HG02610 (cell line): ENCODE data around the gene CDH10.

Source experiments
- ATAC-seq: cut with Tn5 transposase; IDR thresholded peaks from one replicate; pipeline ENCODE4 v1.9.1; 2021; ENCODE audit warnings: mild to moderate bottlenecking, moderate library complexity; ENCODE audit not compliant: unreplicated experiment

Gene CDH10

DNA sequence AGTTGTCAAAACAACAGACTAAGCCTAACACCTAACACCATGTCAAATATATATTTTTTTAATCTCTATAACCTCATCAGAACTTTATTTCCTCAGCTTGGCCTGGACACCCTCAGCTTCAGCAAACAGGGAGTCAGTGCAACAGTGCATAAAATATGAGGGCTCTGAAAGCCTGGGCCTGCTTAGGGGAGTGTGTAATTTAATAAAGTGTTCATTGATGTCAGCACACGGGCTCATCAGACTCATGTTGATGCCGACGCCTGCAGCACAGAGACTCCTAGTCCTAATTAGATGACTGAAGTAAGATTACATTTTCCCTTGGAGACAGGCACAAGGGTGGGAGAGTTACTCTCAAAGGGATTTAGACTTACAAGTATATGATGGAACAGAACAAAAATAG is 37.8 kb downstream of the CDH10 start:
- ATAC-seq, result no peak

DNA sequence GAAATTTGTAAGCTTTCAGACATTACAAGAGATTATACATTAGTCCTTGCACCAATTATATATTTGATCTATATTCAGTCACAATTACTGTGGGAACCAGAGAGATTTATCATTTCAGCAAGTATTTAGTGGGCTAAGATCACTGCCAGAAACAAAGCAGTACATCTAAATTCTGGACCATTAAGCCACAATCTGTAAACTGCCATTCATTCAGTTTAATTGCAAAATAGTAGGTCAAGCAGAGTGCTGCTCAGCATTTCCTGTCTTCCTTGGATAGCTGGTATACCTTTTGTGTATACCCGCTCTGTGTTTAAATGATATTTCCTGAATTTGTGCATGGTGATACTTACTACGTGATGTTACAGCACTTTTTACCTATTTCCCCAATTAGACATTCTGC is 42.6 kb downstream of the CDH10 start:
- ATAC-seq, result no peak

DNA sequence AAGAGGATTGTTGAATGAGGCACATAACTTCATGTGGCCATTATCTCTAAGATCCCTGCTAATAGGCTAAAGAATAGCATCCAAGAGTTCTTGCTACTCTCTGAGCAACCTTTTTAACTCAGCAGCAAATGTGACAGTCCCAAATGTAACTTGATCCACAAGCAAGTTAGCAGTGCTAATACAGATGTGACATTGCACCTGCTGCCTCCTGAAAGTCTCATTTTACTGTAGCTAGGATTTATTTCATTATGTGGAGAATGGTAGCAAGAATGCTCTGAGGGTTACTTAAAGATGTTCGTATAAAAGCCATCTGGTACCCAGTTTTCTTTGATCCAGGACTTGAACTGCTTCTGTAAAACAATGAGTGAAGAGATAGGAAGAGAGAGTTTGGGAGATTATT is 45.8 kb downstream of the CDH10 start:
- ATAC-seq, result no peak

DNA sequence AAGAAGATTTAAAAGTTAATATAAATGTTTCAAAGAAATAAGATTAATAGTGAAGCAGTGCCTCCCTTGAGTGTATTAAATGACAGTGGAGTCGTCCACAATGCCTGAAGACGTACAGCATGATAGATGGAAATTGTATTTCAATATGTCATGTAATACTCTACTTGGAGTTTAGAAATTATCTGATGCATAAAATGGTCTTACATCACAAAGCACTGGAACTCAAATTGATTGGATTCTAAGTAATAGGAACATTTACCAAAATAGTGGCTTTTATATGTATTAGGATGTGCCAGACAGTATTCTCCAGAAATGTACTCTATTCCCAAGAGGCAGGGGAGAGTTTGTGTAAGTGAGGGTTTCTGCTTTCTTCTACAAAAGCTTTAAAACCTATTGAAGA is 49.4 kb downstream of the CDH10 start:
- no peak for ATAC-seq

DNA sequence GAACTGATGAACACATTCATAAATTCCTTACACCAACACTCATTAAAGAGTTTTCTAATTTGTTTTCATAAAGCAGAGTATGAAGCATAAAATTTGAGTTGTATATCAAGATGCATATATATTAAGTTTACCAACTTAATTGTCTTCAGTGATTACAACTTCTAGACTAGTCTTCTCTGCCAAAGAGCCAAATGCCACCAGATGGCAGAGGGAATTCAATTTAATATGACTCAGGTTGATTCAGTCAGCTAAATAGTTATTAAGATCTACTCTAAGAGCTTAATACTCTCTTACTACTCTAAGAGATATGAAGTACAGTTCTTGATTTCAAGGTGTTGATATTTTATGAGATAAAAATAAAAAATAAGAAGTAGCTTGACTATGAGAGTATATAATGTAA is 53.4 kb downstream of the CDH10 start:
- ATAC-seq, result no peak

DNA sequence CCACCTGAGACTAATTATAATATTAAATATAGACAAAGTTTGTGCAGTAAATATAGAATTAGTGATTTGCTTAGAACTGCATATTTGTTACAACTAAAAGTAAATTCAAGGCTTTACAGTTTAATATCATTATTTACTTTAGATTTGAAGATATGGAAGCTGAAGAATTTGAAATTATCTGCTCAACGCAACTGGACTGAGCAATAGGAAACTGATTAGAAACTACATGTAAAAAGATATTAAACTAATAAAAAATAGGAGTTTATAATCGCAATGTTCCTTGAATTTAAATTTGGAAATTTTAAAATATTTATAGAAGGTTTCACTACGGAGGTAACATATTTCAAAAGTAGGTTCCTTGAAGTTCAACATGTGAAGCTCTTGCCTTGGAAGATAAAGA is 55.2 kb downstream of the CDH10 start:
- ATAC-seq, result no peak

DNA sequence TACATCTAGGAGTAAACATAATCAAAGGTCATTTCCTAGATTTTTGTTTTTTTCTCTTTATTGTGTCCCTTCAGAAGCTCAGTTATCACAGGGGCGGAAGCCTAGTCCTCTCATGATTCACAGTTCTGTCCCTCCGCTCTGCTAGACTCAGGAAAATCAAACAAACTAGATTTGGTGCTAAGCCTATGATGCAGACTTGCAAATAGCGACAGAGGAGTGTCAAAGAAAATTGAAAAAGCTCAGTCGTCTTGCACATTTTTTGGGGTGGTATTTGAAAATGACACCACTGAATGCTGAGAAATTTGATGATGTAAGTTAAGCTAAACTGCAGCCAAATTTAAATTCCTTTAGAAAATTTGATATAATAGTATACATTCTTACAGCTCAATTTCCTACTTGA is 59.0 kb downstream of the CDH10 start:
- ATAC-seq, result no peak

DNA sequence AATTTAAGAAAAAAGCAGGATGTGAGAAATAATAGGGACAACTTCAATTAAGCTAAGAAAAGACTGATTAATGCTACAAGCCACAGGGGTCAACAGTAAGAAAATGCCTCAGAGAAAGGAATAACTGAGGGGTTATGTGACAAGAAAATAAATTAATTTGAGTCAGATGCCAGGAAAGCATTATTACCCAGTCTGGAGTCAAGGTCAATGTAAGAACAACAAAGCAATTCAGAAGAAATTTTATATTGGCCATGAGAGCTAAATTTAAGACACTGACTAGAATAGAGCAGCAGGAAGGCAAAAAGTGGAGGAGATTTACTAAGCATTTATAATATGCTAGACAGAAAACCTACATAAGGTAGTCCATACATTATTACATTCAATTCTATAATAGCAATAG is 73.5 kb downstream of the CDH10 start:
- no peak for ATAC-seq

DNA sequence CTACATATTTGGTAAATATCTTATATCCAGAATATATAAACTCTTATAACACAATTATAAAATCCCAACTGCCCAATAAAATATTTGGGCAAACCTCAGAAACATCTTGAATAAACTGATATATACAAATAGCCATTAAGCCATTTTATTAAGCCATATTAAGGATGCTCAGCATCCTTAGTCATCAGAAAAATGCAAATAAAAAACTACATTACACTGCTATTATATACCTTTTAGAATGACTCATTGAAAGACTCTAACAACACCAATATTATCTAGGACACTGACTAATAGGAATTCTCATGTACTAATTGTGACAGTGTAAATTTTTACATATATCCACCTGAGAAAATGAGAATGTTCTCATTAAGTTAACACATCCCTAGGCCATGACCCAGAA is 77.8 kb downstream of the CDH10 start:
- ATAC-seq, result no peak

DNA sequence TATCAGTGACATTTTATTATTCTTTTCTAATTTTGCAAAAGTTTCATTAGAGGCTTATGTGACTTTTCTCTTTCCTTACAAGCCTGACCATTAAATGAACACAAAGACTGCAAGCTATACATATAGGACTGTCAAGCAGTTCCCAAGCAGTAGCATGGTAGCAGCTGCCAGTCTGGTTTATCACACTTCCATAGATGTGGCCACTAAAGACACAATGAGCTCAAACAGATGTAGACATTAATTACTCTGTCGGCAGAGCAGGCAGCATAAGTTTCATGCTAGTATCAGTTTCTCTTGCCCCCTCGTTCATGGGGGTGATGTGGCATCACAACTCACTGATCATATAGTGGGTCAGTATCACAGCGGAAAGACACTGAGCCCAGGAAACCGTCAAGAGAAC is 89.5 kb downstream of the CDH10 start:
- ATAC-seq, result no peak

DNA sequence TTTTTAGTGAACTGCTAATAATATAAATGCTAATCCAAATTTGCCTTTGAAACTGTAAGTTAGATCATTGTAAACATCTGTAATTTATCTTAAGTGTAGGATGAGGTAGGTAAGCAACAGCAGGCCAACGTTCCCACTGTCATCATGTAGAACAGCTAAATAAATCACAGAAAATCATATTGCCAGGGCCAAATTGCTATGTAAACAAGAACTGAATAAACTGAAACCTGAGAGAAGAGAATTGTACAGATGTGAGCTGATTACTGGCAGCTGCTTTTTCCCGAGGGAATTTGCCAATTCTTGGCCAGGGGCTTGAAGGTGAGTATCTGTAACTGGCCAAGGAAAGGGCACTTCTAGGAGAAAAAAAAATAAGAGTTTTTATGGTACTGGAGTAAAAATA is 97.6 kb downstream of the CDH10 start:
- ATAC-seq, result no peak

DNA sequence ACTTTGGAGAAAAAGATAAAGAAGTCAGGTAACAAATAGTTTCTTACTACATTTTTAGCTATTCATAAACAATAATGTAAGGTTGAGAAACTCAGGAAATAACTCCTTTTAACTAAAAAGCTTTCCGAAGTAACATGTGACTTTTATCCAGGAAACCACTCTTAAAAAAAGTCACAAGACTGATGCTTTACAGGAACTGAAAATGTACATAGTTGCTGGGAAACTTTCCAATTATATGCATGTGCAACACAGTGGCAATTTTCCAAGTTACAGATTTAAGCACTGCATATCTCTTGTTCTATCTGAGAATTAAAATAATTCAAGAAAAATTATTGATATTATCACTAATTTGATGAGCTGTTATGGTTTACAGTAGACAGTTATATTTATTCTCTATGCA is 105.2 kb downstream of the CDH10 start:
- ATAC-seq, result no peak

DNA sequence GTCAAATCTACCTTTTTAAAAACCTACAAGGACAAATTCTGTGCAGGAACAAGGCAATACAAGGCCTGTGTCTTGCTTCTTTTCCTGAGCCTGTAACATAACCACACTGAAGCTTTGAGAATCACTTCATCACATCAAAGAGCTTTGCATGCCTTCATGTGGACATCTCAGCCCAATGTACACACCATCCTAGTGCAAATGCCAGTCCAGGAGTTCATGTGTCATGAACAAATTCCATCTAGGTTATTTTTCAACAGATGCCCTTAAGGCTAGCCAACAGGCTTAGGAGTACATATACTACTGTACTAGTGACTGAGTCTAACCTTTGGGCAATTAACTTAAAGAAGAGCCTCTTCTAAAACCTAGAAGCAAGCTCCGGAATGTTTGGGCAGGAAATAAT is 106.4 kb downstream of the CDH10 start:
- no peak for ATAC-seq

DNA sequence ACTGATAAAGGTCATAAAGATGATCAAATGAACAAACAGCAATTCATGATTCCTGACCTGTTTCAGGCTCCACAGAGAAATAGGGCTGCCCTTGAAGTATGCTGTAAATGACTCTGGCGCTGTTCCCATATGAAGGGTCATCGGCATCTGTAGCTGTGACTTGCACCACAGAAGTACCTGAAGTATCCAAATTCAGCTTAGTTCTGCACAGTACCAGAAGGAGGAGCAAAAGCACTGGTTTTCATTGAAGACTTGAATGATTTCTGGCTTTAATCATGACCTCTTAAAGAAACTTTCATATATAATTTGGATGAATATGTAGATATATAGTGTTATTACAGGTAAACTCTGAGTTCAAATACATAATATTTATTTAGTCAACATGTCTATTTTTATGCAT is 109.1 kb downstream of the CDH10 start:
- no peak for ATAC-seq

DNA sequence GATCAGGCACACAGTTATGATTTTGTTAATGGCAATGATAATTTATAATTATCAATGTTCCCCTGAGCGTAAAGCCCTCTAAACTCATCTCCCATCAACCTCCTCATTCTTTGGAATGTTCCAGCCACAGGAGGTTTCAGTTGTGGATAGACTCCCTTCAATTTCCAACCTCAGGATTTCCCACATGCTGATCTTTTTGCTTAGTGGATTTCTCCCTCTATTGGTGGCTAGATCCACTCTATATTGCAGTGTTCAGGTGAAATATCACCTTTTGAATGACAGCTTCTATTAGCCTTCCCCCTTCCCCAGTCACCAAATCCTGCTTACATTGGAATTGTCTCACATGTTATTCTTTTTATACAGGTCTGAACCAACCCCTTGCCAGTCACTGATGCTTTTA is 113.9 kb downstream of the CDH10 start:
- no peak for ATAC-seq

DNA sequence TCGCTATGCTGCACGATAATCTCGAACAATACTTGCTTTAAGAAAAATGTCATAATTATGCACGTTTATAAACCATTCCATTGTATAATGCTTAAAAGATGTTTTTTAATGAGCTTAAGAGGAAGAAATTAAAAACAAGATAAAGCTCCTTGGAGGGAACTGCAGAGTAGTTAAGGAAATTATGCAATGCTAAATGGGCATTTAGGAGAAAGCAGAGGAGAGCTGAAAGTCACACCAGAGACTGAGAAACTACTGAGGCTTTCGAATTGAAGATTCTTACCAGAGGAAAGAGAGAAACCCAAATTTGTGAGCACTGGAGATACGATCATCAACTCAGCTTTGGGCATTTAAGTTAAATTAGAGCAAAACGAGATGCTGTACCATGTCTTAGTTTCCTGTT is 119.4 kb downstream of the CDH10 start:
- no peak for ATAC-seq

DNA sequence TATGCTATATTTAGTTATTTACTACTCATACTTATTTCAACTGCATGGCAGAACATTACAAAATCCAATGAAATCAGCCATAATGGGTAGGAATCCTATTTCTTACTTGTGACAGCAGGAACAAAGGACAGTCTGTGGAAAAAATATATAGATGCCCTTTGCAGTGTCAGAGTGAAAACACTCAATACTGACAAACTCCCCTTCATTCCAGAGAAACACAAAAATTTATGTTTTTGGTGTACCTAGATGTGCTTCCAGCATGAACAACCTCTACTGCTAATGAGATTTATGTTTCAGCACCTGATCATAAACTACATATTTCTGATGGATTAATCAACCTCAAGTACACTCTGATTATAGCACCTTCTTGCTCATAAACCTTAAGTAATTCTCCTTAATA is 132.4 kb downstream of the CDH10 start:
- no peak for ATAC-seq

DNA sequence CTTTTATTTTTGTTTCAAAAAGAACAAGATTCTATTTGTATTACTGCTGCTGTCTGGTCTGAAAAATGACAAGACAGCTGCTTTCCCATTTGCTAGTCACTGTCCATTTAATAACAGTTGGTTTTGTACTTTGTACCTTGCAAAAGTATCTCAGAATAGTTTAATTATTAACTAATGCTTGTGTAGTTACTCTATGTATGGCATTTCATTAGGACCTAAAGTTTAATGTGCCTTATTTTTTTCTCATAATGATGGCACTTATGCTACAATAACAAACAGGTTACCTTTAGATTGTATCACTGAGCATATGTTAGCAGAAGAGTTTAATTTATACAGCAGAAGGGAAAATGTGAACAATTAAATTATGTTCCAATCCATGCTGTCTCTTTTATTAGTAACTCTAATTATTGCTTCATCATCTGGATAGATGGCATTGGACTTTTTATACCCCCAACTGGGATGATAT is 134.2 kb downstream of the CDH10 start:
- no peak for ATAC-seq

DNA sequence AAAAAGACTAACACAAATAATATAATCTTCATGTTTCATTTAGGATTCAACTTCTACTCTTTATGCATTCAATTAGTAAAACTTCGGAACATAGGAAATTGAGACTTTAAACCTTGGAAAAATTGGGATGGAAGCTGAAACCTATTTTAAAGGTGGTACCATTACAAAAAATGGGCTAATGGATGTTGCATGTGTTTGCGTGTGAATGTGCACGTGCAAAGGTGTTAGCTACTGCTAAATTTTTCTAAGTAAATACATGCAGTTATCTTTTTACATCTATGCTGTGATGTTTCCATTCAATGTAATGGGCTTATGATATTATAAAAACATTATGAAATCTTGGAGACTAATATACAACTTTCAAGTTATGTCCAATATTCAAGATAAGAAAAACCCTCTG is 134.8 kb downstream of the CDH10 start:
- ATAC-seq, result no peak

DNA sequence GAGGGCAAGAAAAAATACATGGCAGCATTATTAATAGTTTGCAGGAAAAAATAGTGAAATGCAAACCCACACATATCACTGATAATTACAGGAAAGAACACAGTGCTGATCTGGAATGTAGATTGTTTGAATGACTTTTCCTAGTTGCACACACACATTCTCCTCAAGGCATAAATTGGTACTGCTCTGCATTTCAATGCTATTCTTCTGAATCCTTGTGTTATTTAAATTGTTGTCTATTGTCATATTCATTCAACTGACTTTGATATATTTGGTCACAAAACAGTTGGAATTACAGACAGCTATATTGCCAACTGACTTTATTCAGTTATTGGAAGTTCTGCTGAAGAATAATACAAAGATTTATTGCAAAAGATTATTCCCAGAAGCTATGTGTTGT is 139.5 kb downstream of the CDH10 start:
- ATAC-seq, result no peak

DNA sequence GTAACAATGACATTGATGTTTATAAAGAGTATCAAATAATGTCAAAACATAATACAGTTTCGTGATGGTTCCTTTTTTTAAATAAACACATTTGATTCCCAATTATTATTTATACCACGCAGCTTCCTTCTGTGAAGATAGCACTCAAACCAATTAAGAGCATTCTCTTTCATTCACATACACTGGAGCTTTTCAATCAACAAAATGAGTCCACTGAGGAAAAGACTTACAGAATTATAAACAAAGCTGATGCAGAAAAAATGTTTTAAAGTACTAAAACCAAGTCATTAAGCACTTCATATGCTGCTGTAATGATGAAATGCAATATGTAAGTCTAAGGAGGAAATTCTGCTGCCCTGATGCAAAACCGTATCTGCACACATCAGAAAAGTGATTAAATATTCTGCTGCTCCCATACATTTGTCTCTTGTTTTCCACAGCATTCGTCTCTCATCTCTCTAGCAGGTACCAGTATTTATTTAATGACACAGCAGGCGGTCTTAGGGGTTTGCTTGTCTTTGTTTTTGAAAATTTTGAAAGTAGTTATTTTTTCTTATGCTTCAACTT is 147.1 kb downstream of the CDH10 start:
- ATAC-seq, result no peak

DNA sequence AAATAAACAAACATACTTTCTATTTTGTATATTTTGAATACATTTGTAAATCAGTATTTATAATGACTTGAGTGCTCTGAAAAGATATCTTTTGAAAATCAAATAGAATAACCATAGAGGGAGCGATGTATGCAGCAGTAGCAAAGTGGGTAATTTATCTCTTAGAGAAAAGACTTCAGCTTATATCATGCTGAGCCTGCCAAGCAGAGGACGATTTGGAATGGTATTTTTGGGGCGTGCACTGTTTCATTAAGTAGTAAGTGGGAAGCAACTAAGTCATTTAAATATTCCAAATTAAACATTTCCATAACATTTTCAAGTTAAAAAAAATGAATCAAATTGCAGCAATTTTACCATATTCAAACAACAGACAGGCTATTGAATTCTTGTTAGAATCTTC is 147.6 kb downstream of the CDH10 start:
- no peak for ATAC-seq

DNA sequence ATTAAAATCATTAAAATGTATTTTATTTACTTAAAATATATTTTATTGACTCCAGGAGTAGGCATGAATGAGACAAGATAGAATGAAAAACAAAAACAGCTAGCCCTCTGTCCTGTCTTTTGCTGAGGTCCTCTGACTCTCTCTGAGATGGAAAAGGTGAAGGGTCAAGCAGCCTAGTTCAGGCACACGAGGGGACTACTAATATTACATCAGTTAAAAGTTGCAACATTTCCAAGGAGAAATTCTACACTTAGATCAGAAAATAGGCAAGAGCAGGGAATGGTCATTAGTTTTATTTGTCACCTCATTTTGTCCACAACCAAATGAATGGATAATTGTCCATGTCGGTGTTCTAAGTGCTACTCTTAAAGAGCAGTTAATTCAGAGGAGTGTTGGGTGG is 148.5 kb downstream of the CDH10 start:
- ATAC-seq, result no peak

DNA sequence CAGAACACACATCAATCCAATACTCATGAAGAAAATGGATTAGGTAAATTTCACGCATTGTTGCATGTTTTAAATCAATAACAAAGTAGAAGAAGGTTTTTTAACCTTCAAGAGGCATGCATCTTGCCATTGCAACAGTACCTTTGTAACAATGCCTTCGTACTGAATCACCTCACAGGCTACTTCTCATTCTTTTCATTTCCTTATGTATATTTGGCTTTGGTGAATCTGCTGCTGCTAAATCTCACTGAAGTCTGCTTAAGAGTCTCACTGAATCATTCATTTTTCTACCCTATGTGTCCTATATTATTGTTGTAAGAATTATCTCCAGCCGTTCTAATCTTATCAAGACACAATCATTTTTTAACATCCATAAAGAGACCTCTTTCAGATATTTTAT is 152.5 kb downstream of the CDH10 start:
- no peak for ATAC-seq
